Measurements from ENCODE around the gene MGAT4B.
A peak's percentile ranks its signal among the peaks of the same experiment; 100 is the strongest.
"Not testable (repeated sequence)": the region's sequence is repeated elsewhere in the genome, so short reads cannot be mapped to it uniquely, and the experiment has no call there.

MGAT4B gene

DNA sequence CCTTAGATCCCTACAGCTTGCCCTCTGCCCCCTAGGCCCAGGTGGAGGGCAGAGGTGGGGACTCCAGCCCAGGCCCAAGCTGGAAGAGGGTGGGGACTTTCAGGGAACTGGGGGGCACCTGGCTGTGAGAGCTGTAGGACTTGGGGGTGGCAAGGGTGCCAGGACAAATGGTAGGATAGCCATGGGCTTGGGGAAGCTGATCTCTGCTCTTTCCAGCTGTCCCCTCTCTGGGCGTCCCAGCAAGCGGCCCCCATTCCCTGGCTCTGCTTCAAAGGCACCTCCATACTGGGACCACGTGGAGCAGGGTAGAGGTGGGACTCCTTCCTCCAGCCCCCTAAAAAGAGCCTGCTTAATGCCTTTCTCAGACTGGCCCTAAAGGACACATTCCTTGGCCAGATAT is 12.5 kb downstream of the MGAT4B start:
- DNase-seq = no peak

GRCh38 chr5:179793468-179794139 is 13.1 kb downstream of the MGAT4B start, which contains the start of gene LTC4S:
Gene LTC4S, plus strand, starts transcription at chr5:179793986. Its CDS starts 95 bp downstream, at chr5:179794081.
- no peak for DNase-seq

GRCh38 chr5:179792612-179793467 is 13.8 kb downstream of the MGAT4B start:
- DNase-seq = peak; percentile 31 to 52

DNA sequence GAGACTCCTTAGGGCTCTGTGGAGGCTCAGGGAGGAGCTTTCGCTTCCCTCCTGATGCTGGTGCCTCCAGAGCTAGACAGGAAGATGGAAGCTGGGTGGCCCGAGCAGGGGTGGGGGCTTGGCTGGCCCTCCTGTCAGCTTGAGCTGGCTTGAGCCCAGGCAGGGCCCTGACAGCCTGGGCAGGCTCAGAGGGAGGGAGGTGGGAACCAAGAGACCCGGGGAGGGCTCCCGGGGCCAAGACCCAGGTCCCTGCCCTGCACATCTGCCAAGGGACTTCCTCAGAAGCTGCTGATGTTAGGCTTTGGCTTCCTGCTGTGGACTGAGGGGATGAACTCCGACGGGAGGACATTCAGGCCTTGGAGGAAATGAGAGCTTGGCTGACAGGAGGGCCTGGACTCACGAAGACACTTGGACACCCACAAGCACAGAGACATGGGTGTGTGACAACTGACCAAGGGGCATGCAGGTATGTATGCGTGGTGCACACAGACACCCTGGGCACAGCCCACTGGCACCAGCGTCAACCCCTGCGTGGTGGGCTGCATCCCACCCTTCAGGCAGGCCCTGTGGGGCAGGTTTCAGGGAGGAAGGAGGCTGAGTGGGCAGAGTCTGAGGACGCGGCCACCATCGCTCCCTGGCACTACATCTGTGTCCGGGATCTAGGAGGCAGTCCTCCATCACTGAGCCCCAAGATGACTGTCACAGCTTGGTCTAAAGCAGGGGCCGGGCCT is 14.6 kb downstream of the MGAT4B start:
- DNase-seq = no peak

GRCh38 chr5:179789278-179789677 is 17.4 kb downstream of the MGAT4B start:
- DNase-seq = not testable (repeated sequence)

GRCh38 chr5:179788193-179788854 is 18.3 kb downstream of the MGAT4B start:
- no peak for DNase-seq

DNA sequence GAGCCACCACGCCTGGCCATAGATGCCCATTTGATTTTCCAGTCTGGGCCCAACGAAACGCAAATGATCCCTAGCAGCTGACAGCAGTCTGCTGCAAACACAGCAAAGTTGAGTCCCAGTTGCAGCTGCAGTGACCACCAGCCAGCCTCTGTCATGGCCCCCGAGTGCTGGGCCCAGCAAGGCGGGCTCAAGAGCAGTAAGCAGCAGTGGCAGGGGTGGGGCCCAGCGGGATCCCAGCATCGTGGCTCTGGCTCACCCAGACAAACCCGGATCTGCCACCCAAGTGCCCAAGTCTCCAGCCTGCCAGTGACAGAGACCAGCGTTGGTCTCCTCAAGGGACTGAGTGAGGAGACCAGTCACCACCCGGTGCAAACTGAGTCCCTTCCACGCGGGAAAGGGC is 19.8 kb downstream of the MGAT4B start:
- no peak for DNase-seq

DNA sequence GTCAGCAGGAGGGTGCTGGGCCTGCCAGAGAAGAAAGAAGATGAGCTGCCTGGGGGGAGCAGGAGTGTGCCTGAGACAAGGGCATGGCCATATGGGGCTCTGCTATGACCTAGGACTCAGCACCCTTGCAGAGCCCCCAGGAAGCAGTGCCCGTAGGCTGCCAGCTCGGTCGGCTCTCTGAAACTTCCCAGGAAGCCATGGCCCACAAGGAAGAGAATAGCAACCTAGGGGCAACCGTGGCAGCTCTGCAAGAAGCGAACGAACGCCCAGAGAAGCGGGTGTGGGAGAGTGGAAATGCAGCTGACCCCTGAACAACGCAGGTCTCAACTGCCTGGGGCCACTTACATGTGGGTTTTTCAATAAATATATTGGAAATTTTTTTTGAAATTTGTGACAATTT is 23.5 kb downstream of the MGAT4B start:
- no peak for DNase-seq

- no peak for DNase-seq
These were observed 24.8 kb downstream of the MGAT4B start for GRCh38 chr5:179781846-179782245.

- peak; percentile 83 to 84 for DNase-seq
These were observed 26.3 kb downstream of the MGAT4B start for GRCh38 chr5:179780362-179780761.

- DNase-seq = no peak
These were observed 26.8 kb downstream of the MGAT4B start for GRCh38 chr5:179779826-179780225.

DNA sequence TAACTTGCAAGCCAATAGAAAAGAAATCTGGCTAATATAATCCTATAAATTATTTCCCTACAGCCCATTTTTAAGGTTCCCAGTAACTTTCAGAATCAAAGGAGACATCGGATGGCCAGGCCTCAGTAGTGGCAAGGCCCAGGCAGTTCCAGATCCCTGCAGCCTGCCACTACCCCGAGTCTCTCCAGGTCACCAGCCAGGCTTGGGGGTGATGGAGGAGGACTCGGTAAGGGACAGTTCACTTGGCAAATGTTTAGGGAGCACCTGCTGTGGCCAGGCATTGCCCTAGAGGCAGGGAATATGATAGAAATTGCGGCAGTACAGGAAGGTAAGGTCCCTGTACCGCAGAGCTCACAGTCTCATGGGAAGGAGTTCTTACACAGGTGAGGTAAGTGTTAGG is 28.1 kb downstream of the MGAT4B start:
- DNase-seq = no peak

GRCh38 chr5:179777909-179778308 is 28.8 kb downstream of the MGAT4B start:
- DNase-seq = peak; percentile 58 to 64

DNA sequence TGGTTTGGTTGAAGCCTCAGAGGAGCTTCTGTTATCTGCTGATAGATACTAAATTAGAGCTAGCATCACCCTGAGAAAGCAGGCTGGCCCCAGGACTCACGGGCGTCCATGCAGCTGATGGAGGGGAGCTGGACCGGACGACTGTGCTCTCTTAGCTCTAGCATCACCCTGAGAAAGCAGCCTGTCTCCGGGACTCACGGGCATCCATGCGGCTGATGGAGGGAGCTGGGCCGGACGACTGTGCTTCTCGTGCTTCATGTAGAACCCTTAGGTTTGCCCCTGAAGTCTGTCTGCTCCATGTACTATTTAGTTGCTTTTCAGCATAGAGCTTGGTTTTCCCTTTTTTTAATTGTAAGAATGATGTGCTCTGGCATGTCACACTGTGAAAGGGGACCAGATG is 29.2 kb downstream of the MGAT4B start:
- DNase-seq = no peak

- peak; percentile 64 to 74 for DNase-seq
These were observed 30.2 kb downstream of the MGAT4B start for GRCh38 chr5:179776411-179776938.

GRCh38 chr5:179774442-179774841 is 32.2 kb downstream of the MGAT4B start:
- DNase-seq = no peak

DNA sequence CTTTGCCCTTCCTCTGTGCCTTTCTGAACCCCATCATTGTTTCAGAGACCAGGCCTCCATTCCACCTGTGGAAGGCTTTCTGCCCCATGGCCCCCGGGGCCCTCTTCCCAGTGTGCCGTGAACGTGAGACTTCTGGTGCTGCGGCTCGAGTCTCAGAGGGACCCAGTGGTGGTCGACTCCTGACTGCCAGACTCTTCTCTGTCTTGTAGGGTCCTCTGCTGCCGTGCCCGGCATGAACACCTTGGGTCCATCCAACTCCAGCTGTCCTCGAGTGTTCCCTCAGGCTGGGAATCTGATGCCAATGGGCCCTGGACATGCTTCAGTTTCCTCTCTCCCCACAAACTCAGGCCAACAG is 33.0 kb downstream of the MGAT4B start:
- no peak for DNase-seq

DNA sequence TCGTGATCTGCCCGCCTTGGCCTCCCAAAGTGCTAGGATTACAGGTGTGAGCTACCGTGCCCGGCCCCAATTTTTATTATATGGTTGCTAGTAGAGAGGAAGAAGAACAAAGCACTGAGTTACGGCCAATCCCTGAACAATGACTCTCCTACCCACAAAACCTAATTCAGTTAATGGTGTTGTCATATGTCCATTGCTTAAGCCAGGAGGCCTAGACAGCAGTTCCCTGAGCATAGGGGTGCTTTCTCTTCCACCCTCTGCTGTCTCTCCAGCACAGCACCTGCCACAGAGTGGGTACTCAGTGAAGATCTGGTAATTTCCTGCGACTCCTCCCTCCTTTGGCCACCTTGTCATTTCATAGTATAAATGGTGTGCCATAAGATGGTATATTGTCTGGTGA is 34.3 kb downstream of the MGAT4B start:
- DNase-seq = peak; percentile 33 to 60

- DNase-seq = no peak
These were observed 35.3 kb downstream of the MGAT4B start for GRCh38 chr5:179771311-179771895.

DNA sequence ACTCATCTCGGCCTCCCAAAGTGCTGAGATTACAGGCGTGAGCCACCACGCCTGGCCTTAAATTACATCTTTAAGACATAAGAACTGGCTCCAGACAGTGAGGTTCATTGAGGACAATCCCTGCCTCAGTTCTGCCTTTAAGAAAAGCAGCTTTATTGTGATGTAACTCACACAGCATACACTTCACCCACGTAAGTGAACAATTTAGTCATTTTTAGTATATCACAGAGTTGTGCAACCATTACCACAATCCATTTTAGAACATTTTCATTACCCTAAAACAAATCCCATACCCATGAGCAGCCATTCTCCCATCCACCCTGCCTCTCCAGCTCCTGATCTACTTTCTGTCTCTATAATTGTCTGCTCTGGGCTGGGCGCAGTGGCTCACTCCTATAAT is 36.9 kb downstream of the MGAT4B start:
- DNase-seq = peak; percentile 76 to 88

- DNase-seq = peak; percentile 56 to 80
These were observed 37.4 kb downstream of the MGAT4B start for GRCh38 chr5:179769271-179769670.

DNA sequence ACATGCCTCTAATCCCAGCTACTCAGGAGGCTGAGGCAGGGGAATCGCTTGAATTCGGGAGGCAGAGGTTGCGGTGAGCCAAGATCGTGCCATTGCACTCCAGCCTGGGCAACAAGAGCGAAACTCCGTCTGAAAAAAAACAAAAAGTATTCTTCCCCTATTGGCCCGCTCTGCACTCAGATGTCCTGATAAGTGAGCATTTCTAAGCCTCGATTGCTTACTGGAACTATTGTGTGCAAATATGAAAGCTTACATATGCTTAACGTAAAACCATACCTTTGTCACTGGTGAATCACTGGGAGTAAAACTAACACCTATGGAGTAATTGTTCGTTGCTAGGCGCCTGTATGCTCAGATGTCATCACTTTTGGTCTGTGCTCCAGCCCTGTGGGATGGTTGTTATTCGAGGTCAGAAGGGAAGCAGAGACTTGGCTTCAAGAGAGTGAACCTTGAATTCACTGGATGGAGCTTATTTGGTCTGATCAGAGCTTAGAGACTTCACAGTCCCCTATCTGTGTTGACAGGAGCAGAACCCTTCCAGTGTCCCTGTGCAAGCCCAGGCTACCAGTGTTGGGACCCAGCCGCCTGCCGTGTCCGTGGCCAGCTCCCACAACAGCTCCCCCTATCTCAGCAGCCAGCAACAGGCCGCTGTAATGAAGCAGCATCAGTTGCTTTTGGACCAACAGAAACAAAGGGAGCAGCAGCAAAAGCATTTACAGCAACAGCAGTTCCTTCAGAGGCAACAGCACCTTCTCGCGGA is 38.2 kb downstream of the MGAT4B start:
- no peak for DNase-seq
